GM23248 (cell line): Measurements from ENCODE around the gene SPOCK3. TPM values are rescaled to one million over a fixed set of nuclear protein-coding genes. Genes with fewer than 3 reads are reported as not detected.

Source experiments
- DNase-seq: peaks from one replicate; pipeline ENCODE4 v3.0.0-alpha.2; 2015
- H2AFZ ChIP-seq: fragments of 200-600 bp; sonication (generic); 2 replicates; pipeline ENCODE4 v1.6.1; 2016; ENCODE audit warnings: antibody characterized with exemption
- H3F3A ChIP-seq: fragments of 200-600 bp; sonication (generic); 2 replicates; pipeline ENCODE4 v1.6.1; 2016; ENCODE audit warnings: mild to moderate bottlenecking, antibody characterized with exemption, mixed run types; ENCODE audit not compliant: insufficient read depth
- H3K27ac ChIP-seq: fragments of 200-600 bp; sonication (generic); 2 replicates; pipeline ENCODE4 v1.5.1; 2016; ENCODE audit warnings: mild to moderate bottlenecking
- H3K27me3 ChIP-seq: fragments of 200-600 bp; sonication (generic); replicated peaks from 2 replicates; pipeline ENCODE4 v1.6.1; 2016; ENCODE audit warnings: mild to moderate bottlenecking; ENCODE audit not compliant: insufficient read depth
- H3K36me3 ChIP-seq: fragments of 200-600 bp; sonication (generic); 2 replicates; pipeline ENCODE4 v1.6.1; 2016; ENCODE audit warnings: low read depth, mild to moderate bottlenecking
- H3K4me1 ChIP-seq: fragments of 200-600 bp; sonication (generic); 2 replicates; pipeline ENCODE4 v1.6.1; 2016; ENCODE audit warnings: mild to moderate bottlenecking; ENCODE audit not compliant: insufficient read depth
- H3K4me2 ChIP-seq: fragments of 200-600 bp; sonication (generic); one replicate; pipeline ENCODE4 v1.6.1; 2016; ENCODE audit warnings: mild to moderate bottlenecking; ENCODE audit not compliant: unreplicated experiment
- H3K4me3 ChIP-seq: fragments of 200-600 bp; sonication (generic); 2 replicates; pipeline ENCODE4 v1.5.1; 2016; ENCODE audit warnings: mild to moderate bottlenecking
- H3K79me2 ChIP-seq: fragments of 200-600 bp; sonication (generic); 2 replicates; pipeline ENCODE4 v1.6.1; 2016; ENCODE audit warnings: mild to moderate bottlenecking; ENCODE audit not compliant: insufficient read depth
- H3K9ac ChIP-seq: fragments of 200-600 bp; sonication (generic); 2 replicates; pipeline ENCODE4 v1.6.1; 2016; ENCODE audit warnings: mild to moderate bottlenecking
- H3K9me2 ChIP-seq: fragments of 200-600 bp; sonication (generic); 2 replicates; pipeline ENCODE4 v1.6.1; 2016; ENCODE audit warnings: mixed run types, mild to moderate bottlenecking, moderate library complexity; ENCODE audit not compliant: insufficient read depth
- H3K9me3 ChIP-seq: fragments of 200-600 bp; sonication (generic); one replicate; pipeline ENCODE4 v1.6.1; 2017; ENCODE audit warnings: low read depth
- H4K20me1 ChIP-seq: fragments of 200-600 bp; sonication (generic); 2 replicates; pipeline ENCODE4 v1.6.0; 2016; ENCODE audit not compliant: insufficient read depth
- EZH2 ChIP-seq: fragments of 200-600 bp; sonication (generic); IDR thresholded peaks from 2 replicates; pipeline ENCODE4 v1.6.1; 2018; ENCODE audit warnings: antibody characterized with exemption, mild to moderate bottlenecking; ENCODE audit not compliant: insufficient read depth, poor library complexity, severe bottlenecking
- EZH2phosphoT487 ChIP-seq: fragments of 200-600 bp; sonication (generic); IDR thresholded peaks from 2 replicates; pipeline ENCODE4 v1.6.1; 2018; ENCODE audit warnings: antibody characterized with exemption, moderate library complexity, mild to moderate bottlenecking, low read depth; ENCODE audit not compliant: insufficient read depth
- WGBS, 2 experiments: methylation state at CpG; one replicate each; pipeline ENCODE4 v1.1.6; 2015 to 2017; ENCODE audit warnings: low lambda C conversion rate in 2 of 2, low coverage in 1 of 2; ENCODE audit errors: missing lambda C conversion rate in 2 of 2; 5-methylcytosine and 5-hydroxymethylcytosine counted together
- in situ Hi-C: fragments of 300-500 bp; cut with MboI; formaldehyde crosslinking; loops from 2 replicates; pipeline ENCODE4 v1.15.0; 2020
- polyA plus RNA-seq: library from polyadenylated mRNA; unstranded; fragments of >200 nt; fragmentation: Nextera tagmentation; extraction: Ambion mirVana; gene quantifications from 2 replicates; pipeline ENCODE4 v1.2.1, GENCODE V29; 2016
- total RNA-seq: library from RNA; depleted of rRNA; stranded (reverse); fragments of >200 nt; shearing (Covaris generic); gene quantifications from 2 replicates; pipeline ENCODE4 v1.2.3, GENCODE V29; 2014

SPOCK3 gene
- total and polyA plus RNA-seq, 2 experiments from 2014 or later: not detected

DNA sequence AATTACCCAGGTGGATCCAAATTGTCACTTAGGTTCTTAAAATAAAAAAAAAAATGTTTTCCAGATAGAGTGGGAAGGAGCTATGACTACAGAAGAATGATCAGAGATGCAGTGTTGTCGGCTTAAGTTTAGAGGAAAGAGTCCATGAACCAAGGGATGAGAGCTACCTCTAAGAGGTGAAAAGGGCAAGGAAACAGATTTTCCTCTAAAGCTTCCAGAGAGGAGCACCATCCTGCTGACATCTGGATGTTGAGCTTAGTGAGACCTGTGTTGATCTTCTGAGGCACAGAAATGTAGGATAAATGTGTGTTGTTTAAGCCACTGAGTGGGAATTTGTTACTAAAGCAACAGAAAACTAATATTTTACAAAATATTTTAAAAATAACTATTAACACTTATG is 498.7 kb downstream of the SPOCK3 start:
- Histone ChIP-seq H3K27ac (no peak overlapping the region), H3K4me3 (no peak overlapping the region), H2AFZ (no peak overlapping the region), H3K4me2 (no peak overlapping the region), H3K79me2 (no peaks in the 10 kb centered on the region), H3K4me1 (no peaks in the 10 kb centered on the region), H4K20me1 (no peaks in the 10 kb centered on the region), H3K27me3 (no peaks in the 10 kb centered on the region), H3K9ac (no peak overlapping the region), H3K9me3 (no peaks in the 10 kb centered on the region), H3F3A (no peaks in the 10 kb centered on the region), H3K9me2 (no peaks in the 10 kb centered on the region; the same call in 1 of the 2 replicates), H3K36me3 (no peaks in the 10 kb centered on the region)
- DNase-seq: no peak
- whole genome bisulfite sequencing, 2 experiments: 36 to 67% methylated on average over 1 of the region's 1 CpG
- TF ChIP-seq EZH2: no peak
- no peak for TF ChIP-seq EZH2phosphoT487
- in situ Hi-C loops: no loop called here

DNA sequence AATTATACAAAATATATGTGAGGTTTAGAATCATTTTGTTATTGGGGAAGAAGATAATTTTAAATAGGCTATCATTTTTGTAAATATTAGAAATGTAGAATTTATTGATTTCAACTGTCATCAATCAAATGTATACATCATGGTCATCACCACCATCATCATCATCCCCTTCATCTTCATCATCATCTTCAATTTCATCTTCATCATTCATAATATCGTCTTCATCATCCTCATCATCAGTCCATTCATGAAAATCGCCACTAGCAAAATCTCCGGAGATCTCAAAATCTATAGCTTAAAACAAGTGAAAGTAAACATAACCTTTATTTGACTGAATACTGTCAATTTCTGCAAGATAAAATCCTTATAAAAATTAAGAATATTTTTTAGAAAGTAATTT is 499.5 kb downstream of the SPOCK3 start:
- no peak overlapping the region for H3K4me2 ChIP-seq
- 23 to 26% methylated on average over 3 of the region's 3 CpGs for WGBS, 2 experiments
- no peak overlapping the region for H3K27ac ChIP-seq
- H3K9me3 ChIP-seq: no peaks in the 10 kb centered on the region
- no peaks in the 10 kb centered on the region for H4K20me1 ChIP-seq
- no peak for DNase-seq
- H3K4me3 ChIP-seq: no peak overlapping the region
- no peaks in the 10 kb centered on the region for H3K36me3 ChIP-seq
- TF ChIP-seq EZH2phosphoT487 (no peak), EZH2 (no peak)
- no peaks in the 10 kb centered on the region for H3K79me2 ChIP-seq
- no peaks in the 10 kb centered on the region for H3K4me1 ChIP-seq
- H3K9ac ChIP-seq: no peak overlapping the region
- H3F3A ChIP-seq: no peaks in the 10 kb centered on the region
- no peaks in the 10 kb centered on the region for H3K27me3 ChIP-seq
- H3K9me2 ChIP-seq: no peaks in the 10 kb centered on the region; the same call in 1 of the 2 replicates
- in situ Hi-C loops: no loop called here
- H2AFZ ChIP-seq: no peak overlapping the region

DNA sequence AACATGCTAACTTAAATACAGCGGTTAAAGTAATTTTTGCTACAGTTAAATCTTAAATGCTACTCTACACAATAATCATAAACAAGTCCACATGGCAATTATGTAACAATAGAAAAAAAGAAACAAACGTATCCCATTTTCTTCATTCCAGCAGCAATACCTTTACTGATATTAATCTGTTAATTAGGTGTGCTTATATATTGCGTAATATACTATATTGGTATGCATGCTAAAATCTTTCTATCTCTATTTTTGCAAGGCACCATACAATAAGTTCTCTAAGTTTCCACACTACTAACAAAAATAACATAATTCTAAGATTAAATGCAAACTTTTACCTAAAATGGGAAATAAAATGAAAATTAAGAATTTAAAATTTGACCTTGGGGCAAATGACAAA is 500.6 kb downstream of the SPOCK3 start:
- Histone ChIP-seq H4K20me1 (no peaks in the 10 kb centered on the region), H3K79me2 (no peaks in the 10 kb centered on the region), H3K27ac (no peak overlapping the region), H3K9me2 (no peaks in the 10 kb centered on the region; the same call in 1 of the 2 replicates), H3F3A (no peaks in the 10 kb centered on the region), H3K9ac (no peak overlapping the region), H2AFZ (no peak overlapping the region), H3K4me2 (no peak overlapping the region), H3K4me1 (no peaks in the 10 kb centered on the region), H3K36me3 (no peaks in the 10 kb centered on the region), H3K9me3 (no peaks in the 10 kb centered on the region), H3K27me3 (no peaks in the 10 kb centered on the region), H3K4me3 (no peak overlapping the region)
- 32 to 36% methylated on average over 3 of the region's 3 CpGs for WGBS, 2 experiments
- no peak for TF ChIP-seq EZH2phosphoT487
- TF ChIP-seq EZH2: no peak
- in situ Hi-C loops: no loop called here
- no peak for DNase-seq

DNA sequence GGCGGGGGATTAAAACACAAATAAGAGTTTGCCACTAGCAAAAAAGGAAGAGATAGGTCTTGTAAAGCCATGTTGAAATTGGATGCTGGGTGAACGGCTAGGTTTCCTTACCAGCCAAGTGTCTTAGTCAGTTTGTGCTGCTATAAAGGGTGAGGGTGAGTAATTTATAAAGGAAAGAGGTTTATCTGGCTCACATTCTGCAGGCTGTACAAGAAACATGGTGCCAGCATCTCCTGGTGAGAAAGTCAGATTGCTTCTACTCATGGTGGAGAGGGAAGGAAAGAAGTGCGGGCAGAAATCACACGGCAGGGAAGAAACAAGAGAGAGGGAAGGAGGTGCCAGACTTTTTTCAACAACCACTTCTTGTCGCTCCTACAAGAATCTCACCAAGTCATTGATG is 507.5 kb downstream of the SPOCK3 start:
- Histone ChIP-seq H3F3A (no peaks in the 10 kb centered on the region), H3K9me3 (no peaks in the 10 kb centered on the region), H3K4me2 (no peak overlapping the region), H3K4me3 (no peak overlapping the region), H2AFZ (no peak overlapping the region), H3K36me3 (no peaks in the 10 kb centered on the region), H4K20me1 (no peaks in the 10 kb centered on the region), H3K9ac (no peak overlapping the region), H3K9me2 (no peaks in the 10 kb centered on the region; the same call in 1 of the 2 replicates), H3K4me1 (no peaks in the 10 kb centered on the region), H3K27ac (no peak overlapping the region), H3K27me3 (no peaks in the 10 kb centered on the region), H3K79me2 (no peaks in the 10 kb centered on the region)
- no peak for DNase-seq
- in situ Hi-C loops: no loop called here
- 42 to 45% methylated on average over 5 of the region's 5 CpGs for WGBS, 2 experiments
- TF ChIP-seq EZH2phosphoT487: no peak

DNA sequence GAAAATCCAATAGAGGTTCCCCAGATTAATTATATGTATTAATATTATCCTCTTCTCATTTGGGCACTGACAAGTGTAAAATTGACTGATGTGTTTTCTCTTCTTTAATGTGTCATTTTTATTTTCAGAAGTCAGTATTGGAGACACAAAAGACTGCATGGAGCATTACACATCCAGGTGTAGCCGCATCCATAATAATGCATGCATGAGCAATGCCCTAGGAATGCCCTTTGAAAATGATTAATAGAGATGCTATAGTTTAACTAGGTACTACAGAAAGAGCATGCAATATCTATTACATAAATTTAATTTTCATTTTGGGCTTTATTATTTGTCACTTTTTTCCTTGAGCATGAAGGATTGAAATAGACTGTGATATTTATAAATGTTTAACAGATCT is 509.9 kb downstream of the SPOCK3 start:
- Histone ChIP-seq H3K9me3 (no peaks in the 10 kb centered on the region), H3K4me2 (no peak overlapping the region), H3K9ac (no peak overlapping the region), H3K4me1 (no peaks in the 10 kb centered on the region), H3F3A (no peaks in the 10 kb centered on the region), H3K27ac (no peak overlapping the region), H3K9me2 (no peaks in the 10 kb centered on the region), H4K20me1 (no peaks in the 10 kb centered on the region), H3K27me3 (no peaks in the 10 kb centered on the region), H2AFZ (no peak overlapping the region), H3K36me3 (no peaks in the 10 kb centered on the region), H3K4me3 (no peak overlapping the region), H3K79me2 (no peaks in the 10 kb centered on the region)
- no peak for TF ChIP-seq EZH2
- in situ Hi-C loops: no loop called here
- WGBS, 2 experiments: 22 to 29% methylated on average over 1 of the region's 1 CpG
- DNase-seq: no peak
